ENCODE results near the gene ROBO3.

GRCh38 chr11:124872280-124872679 lies 7.0 kb downstream of the ROBO3 start:
- no peak for TF ChIP-seq CTCF (IDR thresholded peaks at IDR 0.05; ENCODE audit: low read length)
- TF ChIP-seq EZH2 (IDR thresholded peaks at IDR 0.05; ENCODE audit: borderline replicate concordance, low read length) = no peak

Measured in OCI-LY1 (cell line).